ENCODE measurements around the gene FGF13.

FGF13 gene

GRCh38 chrX:138664016-138664415 lies 47.5 kb downstream of the FGF13 start:
- no peak for DNase-seq (ENCODE audit: low spot score)

GRCh38 chrX:138651494-138651893 lies 60.0 kb downstream of the FGF13 start:
- DNase-seq (ENCODE audit: low spot score), result no peak

DNA sequence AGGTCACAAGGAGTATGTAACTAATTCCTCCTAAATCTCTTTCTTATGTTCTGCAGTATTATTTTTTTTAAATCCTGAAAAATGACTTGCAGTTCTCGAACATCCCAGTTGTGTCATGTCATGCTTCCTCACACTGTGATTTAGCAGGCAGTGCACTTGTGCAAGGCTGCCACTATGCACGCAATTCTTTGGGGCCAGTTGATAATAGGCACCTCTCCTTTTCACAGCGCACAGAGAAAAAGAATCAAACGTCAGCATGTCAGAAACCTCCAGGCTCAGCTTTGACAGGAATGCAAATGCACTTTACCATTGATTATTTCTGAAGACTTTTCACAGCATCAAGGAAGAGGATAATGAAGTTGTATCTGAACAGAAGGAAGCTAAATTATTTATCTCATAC lies 62.9 kb downstream of the FGF13 start:
- DNase-seq (ENCODE audit: low spot score), result no peak

- DNase-seq (ENCODE audit: low spot score), result no peak
These were observed 72.5 kb downstream of the FGF13 start for GRCh38 chrX:138638996-138639395.
